ENCODE results near the gene PLAAT1.

The PLAAT1 gene

DNA sequence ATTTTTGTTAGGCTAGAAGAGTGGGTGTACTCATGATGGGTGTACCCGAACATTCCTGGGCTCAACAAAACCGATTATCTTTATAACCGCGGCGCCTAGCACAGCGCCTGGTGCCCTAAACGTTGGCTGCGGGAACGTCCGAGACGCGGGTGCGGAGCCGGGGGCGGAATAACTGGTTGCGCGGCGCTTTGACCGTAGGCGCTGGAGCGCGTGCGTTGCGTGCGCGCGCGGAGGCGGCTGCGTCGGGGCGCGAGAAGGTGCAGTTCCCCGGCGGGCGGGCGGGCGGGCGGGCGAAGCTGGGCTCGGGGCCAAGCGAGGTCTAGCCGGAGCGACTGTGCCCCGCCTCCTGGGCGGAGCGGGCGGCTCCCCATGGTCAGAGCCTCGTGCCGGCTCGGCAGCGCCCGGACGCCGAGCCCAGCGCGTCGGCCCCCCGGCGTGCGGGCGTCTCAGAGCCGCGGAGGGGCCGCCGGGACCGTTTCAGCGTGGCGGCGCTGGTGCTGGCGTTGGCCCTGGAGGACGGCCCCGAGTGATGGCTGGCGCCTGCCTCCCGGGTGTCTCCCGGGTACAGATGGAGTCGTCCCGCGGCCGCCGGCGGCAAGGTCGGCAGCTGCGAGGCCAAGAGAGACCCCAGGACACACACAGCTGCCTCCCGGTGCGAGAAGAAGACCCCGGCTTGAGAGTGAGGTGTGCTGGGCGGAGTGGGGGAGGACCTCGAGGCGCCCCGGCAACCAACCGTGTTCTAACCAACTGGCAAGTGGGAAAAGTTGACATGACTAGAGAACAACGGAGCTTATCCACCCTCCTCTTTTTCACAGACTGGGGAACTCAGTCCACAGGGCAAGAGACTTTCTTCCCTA lies at the start of gene PLAAT1:
Gene PLAAT1, plus strand, starts transcription at position 373 of the 857 bp plus-strand sequence. CDS start 14,429 bp downstream, outside the sequence.
- DNase-seq = no peak

DNA sequence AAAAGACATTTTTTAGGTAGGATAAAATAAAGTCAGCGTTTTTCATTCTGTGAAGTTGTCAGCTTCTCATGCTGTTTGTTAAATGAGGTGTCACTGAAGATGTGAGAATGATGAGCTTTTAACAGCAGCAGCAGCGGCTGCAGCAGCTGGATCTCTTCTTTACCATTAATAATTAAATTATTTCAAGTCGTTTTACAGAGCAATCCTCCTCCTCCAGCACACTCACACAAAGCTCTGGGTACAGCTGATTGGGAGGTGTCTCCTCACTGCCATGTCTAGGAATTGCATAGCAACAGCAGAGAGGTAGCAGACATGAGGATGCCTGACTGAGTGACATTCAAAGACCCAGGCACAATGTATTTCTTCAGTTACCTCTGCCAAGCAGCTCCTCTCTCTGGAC lies 46.7 kb upstream of the PLAAT1 start:
- no peak for DNase-seq

GRCh38 chr3:193196746-193197145 lies 44.3 kb upstream of the PLAAT1 start:
- no peak for DNase-seq

DNA sequence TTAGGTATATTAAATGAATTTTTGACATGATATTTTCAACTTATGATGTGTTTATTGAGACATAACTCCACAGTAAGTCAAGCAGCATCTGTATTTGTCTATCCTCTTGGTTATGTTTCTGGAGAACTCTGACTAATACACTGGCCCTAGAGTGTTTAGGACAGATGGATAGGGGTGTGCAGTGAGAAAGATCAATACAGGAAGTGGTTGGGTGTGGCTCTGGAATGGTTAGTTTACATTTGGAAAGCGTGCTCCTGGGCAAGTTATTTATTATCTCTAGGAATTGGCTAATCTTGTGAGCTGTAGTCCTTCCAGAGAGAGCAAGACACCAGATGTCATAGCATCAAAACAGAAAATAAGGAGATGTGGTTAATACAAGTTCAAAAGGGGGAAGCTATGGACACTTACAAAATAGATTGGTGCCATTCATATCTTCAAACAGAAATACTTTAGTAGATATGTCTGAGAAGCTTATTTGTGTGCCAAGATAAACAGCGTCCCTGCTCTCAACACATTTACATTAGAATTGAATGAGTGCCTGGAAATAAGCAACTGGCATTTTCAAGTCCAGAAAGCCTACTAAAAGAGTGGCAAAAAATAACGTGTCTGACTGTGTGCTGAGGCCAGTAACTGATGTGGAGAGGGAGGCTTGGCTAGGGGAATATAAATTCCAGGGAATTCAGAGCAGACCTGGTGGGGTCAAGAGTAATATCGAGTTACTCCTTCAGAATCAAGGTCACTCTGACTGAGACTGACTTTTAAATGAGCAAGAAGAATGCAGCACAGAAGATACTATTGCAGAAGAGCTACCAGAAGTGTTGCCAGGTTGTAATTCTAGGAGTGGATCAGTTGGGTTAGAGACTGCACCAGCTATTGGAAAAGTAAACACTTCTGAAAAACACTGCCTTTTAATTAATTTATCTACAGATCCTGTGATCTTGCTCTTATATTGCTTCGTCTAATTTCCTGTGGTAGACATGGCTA lies 33.4 kb upstream of the PLAAT1 start:
- DNase-seq = no peak

DNA sequence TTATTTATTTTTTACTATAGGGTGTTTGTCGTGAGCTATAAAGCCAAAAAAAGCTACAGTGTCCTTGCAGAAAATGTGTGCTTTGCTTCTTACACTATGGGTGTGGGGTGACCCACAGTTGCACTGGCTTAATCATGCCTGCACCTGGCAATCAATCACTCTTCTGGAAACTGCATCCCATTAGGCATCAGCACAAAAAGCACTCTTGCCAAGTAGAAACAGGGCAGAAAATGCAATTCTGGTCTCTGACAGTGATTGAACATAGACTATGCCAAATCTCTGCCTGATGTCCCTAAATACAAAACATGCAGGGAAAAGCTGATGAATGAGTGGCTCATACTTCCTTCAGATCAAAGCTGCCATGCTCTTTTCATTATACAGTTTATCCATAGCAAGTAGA lies 30.4 kb upstream of the PLAAT1 start:
- DNase-seq = no peak

GRCh38 chr3:193211173-193211572 lies 29.8 kb upstream of the PLAAT1 start:
- DNase-seq = no peak

DNA sequence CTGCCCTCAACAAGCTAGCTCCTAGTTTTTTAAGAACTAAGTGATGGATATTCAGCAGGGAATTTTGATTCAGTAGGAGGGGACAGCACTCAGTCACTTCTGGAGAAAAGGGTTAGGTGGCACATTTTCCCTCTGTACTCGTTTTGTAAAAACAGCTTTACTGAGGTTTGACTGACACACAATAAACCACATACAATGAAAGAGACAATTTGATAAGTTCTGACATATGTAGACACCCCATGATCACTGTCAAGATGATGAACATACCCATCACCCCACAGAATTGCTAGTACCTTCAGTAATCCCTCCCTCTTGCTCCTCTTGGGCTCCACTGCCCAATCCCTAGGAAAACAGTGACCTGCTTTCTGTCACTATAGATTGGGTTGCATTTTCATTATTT lies 29.0 kb upstream of the PLAAT1 start:
- DNase-seq = no peak

GRCh38 chr3:193212844-193213243 lies 28.2 kb upstream of the PLAAT1 start:
- DNase-seq = no peak

DNA sequence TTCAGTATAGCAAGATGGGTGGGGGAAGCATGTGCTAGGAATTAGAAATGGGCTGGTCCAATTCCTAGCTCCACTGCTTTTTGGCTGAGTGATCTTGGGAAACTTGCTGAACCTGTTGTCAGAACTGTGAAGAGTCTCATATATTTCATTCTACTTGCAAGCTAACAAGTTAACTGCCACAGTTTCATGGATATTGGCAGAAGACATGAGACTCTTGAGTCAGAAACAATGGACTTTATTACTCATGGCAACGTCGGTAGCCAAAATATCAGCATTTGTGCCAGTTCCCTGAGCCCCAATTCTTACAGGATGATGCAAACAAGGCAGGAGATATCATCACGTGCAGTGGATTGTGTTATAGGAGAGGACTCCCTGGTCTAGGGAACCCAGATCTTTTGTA lies 26.6 kb upstream of the PLAAT1 start:
- DNase-seq = no peak

- no peak for DNase-seq
These were observed 15.5 kb upstream of the PLAAT1 start for GRCh38 chr3:193225302-193226125.

GRCh38 chr3:193228206-193228605 lies 12.8 kb upstream of the PLAAT1 start:
- no peak for DNase-seq

DNA sequence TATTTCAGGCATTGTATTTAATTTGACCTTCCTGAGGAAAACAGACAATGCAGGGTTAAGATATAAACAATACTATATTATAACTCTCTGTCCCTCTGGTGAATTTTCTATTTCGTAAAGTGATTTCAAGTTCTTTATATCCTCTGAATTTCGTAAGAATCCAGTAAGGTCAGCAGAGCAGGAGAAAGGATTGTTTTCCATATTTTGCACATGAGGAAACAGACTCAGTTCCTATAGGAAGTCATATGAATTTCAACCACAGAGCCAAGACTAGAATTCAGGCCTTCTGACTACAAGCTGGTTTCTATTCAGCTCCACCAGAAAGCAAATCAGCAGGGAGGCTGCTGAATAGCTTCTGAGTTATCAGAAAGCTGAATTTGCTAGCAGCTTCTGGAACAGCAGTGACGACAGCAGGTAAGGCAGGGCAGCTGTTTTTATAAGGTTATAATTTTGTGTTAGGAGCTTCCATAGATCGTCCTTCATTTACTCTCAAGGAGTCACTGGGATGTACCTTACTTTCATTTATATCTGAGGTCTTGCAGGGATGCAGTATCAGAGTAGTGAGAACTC lies 11.1 kb upstream of the PLAAT1 start:
- no peak for DNase-seq

DNA sequence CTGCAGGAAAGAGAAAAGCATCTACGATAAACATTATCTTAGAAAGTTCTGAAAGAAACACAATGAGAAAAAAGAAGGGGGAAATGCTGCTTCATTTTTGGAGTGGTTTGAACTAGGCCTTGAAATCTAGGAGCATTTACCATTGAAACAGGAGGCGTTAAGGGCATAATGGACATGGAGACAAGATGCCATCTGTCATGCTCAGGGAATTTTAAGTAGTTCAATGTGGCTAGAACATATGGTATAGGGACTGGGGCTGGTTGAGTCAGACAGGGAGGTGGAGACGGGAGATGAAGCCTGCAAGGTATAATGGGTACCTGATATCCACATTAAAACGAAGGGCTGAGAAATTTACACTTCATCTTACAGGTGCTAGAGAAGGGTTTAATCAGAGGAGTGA lies 10.4 kb upstream of the PLAAT1 start:
- DNase-seq = peak; percentile 70

GRCh38 chr3:193231201-193231600 lies 9.8 kb upstream of the PLAAT1 start:
- no peak for DNase-seq

DNA sequence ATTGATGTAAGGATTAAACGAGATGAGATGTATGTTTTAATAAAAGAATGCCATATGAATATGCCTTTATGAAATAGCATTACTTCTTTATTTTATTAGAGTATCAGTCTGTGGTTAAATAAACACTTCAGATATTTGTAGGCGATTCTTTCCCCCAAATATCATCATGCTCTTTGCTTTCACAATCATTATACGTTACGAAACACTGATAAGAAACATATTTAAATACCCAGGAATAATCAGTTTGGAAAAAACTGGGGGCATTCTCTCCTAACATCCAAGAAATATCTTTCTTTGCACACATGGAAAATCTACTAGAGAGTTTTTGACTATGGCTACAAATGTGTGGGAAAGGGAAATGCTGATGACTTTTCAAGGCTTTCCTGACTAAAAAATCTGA lies 4.4 kb upstream of the PLAAT1 start:
- DNase-seq = no peak

DNA sequence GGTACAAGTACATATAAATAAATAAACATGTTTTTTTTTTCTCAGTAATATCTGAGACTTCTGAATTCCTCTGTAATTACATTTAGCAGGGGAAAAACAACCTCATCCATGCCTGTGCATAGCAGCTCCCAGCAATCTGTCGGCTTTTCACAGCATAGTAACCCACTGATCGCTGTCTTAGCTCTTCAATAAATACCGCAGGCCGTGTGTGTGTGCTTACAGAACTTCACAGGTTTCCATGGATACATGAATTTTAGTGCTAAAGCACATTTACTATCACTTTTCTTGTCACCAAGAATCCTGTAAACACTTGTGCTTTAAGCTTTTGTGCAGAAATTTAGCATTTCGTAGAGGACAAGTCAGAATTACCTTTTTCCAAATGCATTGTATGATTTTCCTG lies 4.0 kb upstream of the PLAAT1 start:
- no peak for DNase-seq

DNA sequence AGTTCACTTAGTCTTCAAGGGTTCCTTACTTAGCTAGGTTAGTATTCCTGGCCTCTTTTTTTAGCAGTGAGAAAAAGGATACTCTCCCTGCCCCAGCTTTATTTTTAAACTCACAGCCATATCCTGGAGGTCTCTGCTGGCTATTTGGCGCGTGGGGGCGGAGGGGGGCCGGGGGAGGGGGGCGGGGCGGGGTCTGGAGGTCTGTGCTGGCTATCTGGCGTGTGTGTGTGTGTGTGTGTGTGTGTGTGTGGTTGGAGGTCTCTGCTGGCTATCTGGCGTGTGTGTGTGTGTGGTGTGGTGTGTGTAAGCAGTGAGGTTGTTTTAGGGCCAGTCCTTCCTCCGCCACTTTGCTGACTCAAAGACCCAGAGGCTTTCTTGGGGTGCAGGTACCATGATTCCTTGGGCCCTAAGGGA lies 579 bp upstream of the PLAAT1 start:
- no peak for DNase-seq

- no peak for DNase-seq
These were observed 694 bp downstream of the PLAAT1 start for GRCh38 chr3:193241716-193242115.

DNA sequence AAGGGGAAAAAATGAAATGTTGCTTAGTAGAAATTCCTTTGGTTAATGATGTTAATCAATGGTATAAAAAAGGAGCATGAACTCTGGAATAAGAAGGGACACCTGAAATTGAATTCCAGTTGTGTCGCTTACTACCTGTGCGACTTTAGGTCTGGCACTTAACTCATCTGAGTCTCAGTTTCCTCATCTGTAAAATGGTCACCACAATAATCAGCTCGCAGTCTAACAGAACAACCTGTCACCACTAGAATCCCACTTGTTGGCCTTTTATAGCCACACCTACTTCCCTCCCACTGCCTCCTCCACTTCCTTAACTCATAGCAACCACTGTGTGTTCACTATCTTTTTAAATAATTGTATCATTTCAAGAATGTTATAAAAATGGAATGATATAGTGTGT lies 2.5 kb downstream of the PLAAT1 start:
- DNase-seq = no peak

DNA sequence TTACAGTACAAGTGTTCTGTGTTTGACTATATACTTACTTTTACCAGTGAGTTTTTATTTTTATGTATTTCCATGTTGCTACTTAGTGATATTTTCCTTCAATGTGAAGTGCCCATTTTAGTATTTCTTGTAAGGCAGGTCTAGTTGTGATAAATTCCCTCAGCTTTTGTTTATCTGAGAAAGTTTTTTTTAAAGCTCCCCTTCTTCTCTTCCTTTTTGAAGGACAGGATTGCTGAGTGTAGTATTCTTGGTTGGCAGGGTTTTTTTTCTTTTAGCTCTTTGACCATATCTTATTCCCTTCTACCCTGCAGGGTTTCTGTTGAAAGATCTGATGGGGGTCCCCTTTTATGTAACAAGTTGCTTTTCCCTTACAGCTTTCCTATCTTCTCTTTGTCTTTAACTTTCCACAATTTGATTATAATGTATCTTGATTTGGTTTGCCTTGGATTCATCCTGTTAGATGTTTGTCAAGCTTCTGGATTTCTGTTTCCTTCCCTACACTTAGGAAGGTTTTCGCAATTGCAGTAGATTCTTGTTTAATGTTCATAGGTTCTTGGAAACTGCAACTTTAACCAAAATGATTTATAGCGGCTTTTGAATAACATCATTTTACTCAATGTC lies 7.9 kb downstream of the PLAAT1 start:
- DNase-seq = no peak

- DNase-seq = no peak
These were observed 9.5 kb downstream of the PLAAT1 start for GRCh38 chr3:193250492-193250891.
